ENCODE data around the gene COL2A1. TPM values are rescaled to one million over a fixed set of nuclear protein-coding genes. Genes with fewer than 3 reads are reported as not detected.

COL2A1 gene
- polyA plus RNA-seq, 1 donor (not counting 4 experiments of a cell fraction or from before 2014, with no cell fraction given) = 0.03 TPM

DNA sequence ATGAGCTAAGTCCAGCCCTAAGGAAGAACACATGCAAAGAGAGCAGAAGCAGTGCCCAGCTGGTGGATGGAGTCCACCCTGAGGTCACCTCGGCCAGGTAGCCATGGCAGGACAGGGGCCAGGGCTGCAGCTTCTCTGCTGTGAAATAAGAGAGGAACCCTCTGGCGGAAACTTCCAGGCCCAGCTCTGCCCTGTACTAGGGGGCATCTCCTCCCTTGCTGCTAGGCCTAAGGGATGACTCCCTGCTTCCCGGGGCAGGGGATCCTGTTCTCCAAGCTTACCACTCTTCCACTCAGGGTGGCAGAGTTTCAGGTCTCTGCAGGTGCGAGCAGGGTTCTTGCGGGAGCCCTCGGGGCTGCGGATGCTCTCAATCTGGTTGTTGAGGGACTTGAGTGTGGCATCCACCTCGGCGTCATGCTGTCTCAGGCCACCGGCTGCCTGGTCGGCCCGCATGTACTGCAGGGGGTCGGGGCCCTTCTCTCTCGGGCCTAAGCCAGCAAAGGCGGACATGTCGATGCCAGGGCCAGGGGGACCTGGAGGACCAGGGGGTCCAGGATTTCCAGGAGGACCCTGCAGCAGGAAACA lies 29.1 kb downstream of the COL2A1 start:
- H3K9me3 ChIP-seq (ENCODE audit: control insufficient read depth, low read depth, low read length) = no peaks in the 10 kb centered on the region
- H3K9me1 ChIP-seq (ENCODE audit: control insufficient read depth, extremely low read depth, insufficient read depth, low read length) = no peaks in the 10 kb centered on the region
- peaks cover 3% of the 10 kb centered on the region for H4K20me1 ChIP-seq (ENCODE audit: control insufficient read depth, extremely low read depth, insufficient read depth, low read length)
- no peaks in the 10 kb centered on the region for H3K79me2 ChIP-seq (ENCODE audit: control insufficient read depth, insufficient read depth, low read length)
- H3K4me3 ChIP-seq (ENCODE audit: control insufficient read depth in 2 of 3, extremely low read depth in 1 of 3, insufficient read depth in 2 of 3, low read depth in 1 of 3, low read length in 3 of 3) = no peak overlapping the region
- no peak overlapping the region for H2AFZ ChIP-seq (ENCODE audit: control insufficient read depth, low read length)
- H3K27ac ChIP-seq (ENCODE audit: control insufficient read depth, insufficient read depth, low read length) = no peak overlapping the region
- no peak overlapping the region for H3K4me2 ChIP-seq (ENCODE audit: control insufficient read depth, extremely low read depth, insufficient read depth, low read depth, low read length)
- peaks cover 6% of the 10 kb centered on the region for H3K4me1 ChIP-seq (ENCODE audit: control insufficient read depth, extremely low read depth, insufficient read depth, low read length)
- no peak overlapping the region for H3K9ac ChIP-seq (ENCODE audit: control insufficient read depth, extremely low read depth, insufficient read depth, low read length)
- dilution Hi-C loops (cut with MboI; ENCODE audit: extremely low pct_ligation_motif_present, low sequenced_read_pairs) = no loop called here
- DNase-seq (ENCODE audit: low read depth, low spot score) (no peak), FAIRE-seq (no peak)
- H3K36me3 ChIP-seq (ENCODE audit: control insufficient read depth in 2 of 2, extremely low read depth in 1 of 2, insufficient read depth in 2 of 2, low read length in 2 of 2) = no peaks in the 10 kb centered on the region
- TF ChIP-seq EZH2 (IDR thresholded peaks at IDR 0.05; ENCODE audit: low read length) = no peak
- TF ChIP-seq, protein P1, sequence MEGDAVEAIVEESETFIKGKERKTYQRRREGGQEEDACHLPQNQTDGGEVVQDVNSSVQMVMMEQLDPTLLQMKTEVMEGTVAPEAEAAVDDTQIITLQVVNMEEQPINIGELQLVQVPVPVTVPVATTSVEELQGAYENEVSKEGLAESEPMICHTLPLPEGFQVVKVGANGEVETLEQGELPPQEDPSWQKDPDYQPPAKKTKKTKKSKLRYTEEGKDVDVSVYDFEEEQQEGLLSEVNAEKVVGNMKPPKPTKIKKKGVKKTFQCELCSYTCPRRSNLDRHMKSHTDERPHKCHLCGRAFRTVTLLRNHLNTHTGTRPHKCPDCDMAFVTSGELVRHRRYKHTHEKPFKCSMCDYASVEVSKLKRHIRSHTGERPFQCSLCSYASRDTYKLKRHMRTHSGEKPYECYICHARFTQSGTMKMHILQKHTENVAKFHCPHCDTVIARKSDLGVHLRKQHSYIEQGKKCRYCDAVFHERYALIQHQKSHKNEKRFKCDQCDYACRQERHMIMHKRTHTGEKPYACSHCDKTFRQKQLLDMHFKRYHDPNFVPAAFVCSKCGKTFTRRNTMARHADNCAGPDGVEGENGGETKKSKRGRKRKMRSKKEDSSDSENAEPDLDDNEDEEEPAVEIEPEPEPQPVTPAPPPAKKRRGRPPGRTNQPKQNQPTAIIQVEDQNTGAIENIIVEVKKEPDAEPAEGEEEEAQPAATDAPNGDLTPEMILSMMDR (optimal IDR thresholded peaks at IDR 0.05 in 1 of 3, IDR thresholded peaks at IDR 0.05 in 1 of 3, conservative IDR thresholded peaks at IDR 0.05 in 1 of 3; ENCODE audit: extremely low read depth in 1 of 3, insufficient read depth in 2 of 3, low read length in 3 of 3) = no peak
- peaks cover 13% of the 10 kb centered on the region for H3K27me3 ChIP-seq (ENCODE audit: control insufficient read depth, extremely low read depth, insufficient read depth, low read length)

DNA sequence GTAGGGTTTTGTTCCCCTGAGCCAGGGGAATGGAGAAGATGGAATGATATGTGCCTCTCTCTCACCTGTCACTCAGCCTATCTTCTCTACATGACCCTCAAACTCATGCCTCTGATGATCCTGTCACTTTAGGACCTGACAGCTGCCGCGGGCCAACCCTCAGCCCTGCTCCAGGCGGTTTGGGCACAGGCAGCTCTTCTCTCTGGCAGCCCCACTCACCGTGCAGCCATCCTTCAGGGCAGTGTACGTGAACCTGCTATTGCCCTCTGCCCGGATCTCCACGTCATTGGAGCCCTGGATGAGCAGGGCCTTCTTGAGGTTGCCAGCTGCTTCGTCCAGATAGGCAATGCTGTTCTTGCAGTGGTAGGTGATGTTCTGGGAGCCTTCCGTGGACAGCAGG lies 30.4 kb downstream of the COL2A1 start:
- peaks cover 9% of the 10 kb centered on the region for H3K27me3 ChIP-seq (ENCODE audit: control insufficient read depth, extremely low read depth, insufficient read depth, low read length)
- dilution Hi-C loops (cut with MboI; ENCODE audit: extremely low pct_ligation_motif_present, low sequenced_read_pairs) = no loop called here
- H3K9me3 ChIP-seq (ENCODE audit: control insufficient read depth, low read depth, low read length) = no peaks in the 10 kb centered on the region
- FAIRE-seq = no peak
- H4K20me1 ChIP-seq (ENCODE audit: control insufficient read depth, extremely low read depth, insufficient read depth, low read length) = no peaks in the 10 kb centered on the region
- H3K36me3 ChIP-seq (ENCODE audit: control insufficient read depth in 2 of 2, extremely low read depth in 1 of 2, insufficient read depth in 2 of 2, low read length in 2 of 2) = no peaks in the 10 kb centered on the region
- no peak overlapping the region for H3K4me2 ChIP-seq (ENCODE audit: control insufficient read depth, extremely low read depth, insufficient read depth, low read depth, low read length)
- peaks cover 6% of the 10 kb centered on the region for H3K4me1 ChIP-seq (ENCODE audit: control insufficient read depth, extremely low read depth, insufficient read depth, low read length)
- no peaks in the 10 kb centered on the region for H3K79me2 ChIP-seq (ENCODE audit: control insufficient read depth, insufficient read depth, low read length)
- no peak overlapping the region for H3K9ac ChIP-seq (ENCODE audit: control insufficient read depth, extremely low read depth, insufficient read depth, low read length)
- DNase-seq (ENCODE audit: low read depth, low spot score) = no peak
- H3K9me1 ChIP-seq (ENCODE audit: control insufficient read depth, extremely low read depth, insufficient read depth, low read length) = no peaks in the 10 kb centered on the region
- TF ChIP-seq, protein P1 (optimal IDR thresholded peaks at IDR 0.05 in 1 of 3, IDR thresholded peaks at IDR 0.05 in 1 of 3, conservative IDR thresholded peaks at IDR 0.05 in 1 of 3; ENCODE audit: extremely low read depth in 1 of 3, insufficient read depth in 2 of 3, low read length in 3 of 3) = no peak
- no peak for TF ChIP-seq EZH2 (IDR thresholded peaks at IDR 0.05; ENCODE audit: low read length)
- no peak overlapping the region for H2AFZ ChIP-seq (ENCODE audit: control insufficient read depth, low read length)
- no peak overlapping the region for H3K27ac ChIP-seq (ENCODE audit: control insufficient read depth, insufficient read depth, low read length)
- no peak overlapping the region for H3K4me3 ChIP-seq (ENCODE audit: control insufficient read depth in 2 of 3, extremely low read depth in 1 of 3, insufficient read depth in 2 of 3, low read depth in 1 of 3, low read length in 3 of 3)

Measured in keratinocyte (primary cell).